Measurements from ENCODE around the gene TBC1D20.

GRCh38 chr20:428658-429200 is 33.6 kb downstream of the TBC1D20 start:
- no peak for TF ChIP-seq CTCF (conservative IDR thresholded peaks at IDR 0.05; ENCODE audit: low read depth, low read length)
- no peak for TF ChIP-seq SMC3 (IDR thresholded peaks at IDR 0.05; ENCODE audit: low read depth, low read length)
- no peak for TF ChIP-seq RCOR1 (IDR thresholded peaks at IDR 0.05; ENCODE audit: insufficient replicate concordance, low read length)
- no peak for TF ChIP-seq FOS (IDR thresholded peaks at IDR 0.05; ENCODE audit: low read depth, low read length)
- TF ChIP-seq NFE2L2 (IDR thresholded peaks at IDR 0.05; ENCODE audit: low read depth, low read length): no peak
- no peak for TF ChIP-seq POLR2A (IDR thresholded peaks at IDR 0.05; ENCODE audit: low read depth, low read length)
- no peak for TF ChIP-seq CEBPB (IDR thresholded peaks at IDR 0.05; ENCODE audit: low read depth, low read length)
- no peak for TF ChIP-seq RFX5 (IDR thresholded peaks at IDR 0.05; ENCODE audit: low read depth, low read length)
- no peak for TF ChIP-seq MAFK (IDR thresholded peaks at IDR 0.05; ENCODE audit: low read depth, low read length)
- no peak for TF ChIP-seq BHLHE40 (IDR thresholded peaks at IDR 0.05; ENCODE audit: low read depth, low read length)
- no peak for TF ChIP-seq USF2 (IDR thresholded peaks at IDR 0.05; ENCODE audit: low read depth, low read length)
- no peak for TF ChIP-seq MAZ (IDR thresholded peaks at IDR 0.05; ENCODE audit: borderline replicate concordance, low read depth, low read length)

Measured in IMR-90 (cell line).